Stimulated activated CD4-positive, alpha-beta T cell treated with anti-CD3 and anti-CD28 coated beads, Interleukin-12 subunit alpha, Interleukin-12 subunit beta, amount 100 ng/mL, for 4 hours (primary cell): Measurements from ENCODE around the gene ZNF438.
"Not testable (repeated sequence)": the region's sequence is repeated elsewhere in the genome, so short reads cannot be mapped to it uniquely, and the experiment has no call there.

Experiments
- DNase-seq: peaks from one replicate; pipeline ENCODE4 v3.0.0-alpha.2; 2020

The ZNF438 gene

GRCh38 chr10:31031558-31032257 lies at the start of gene ZNF438:
Gene ZNF438, minus strand, starts transcription at chr10:31031865. Its CDS starts 154,831 bp downstream, at chr10:30877034.
- peak; percentile 92 for DNase-seq

GRCh38 chr10:31076610-31076988 lies 44.9 kb upstream of the ZNF438 start:
- DNase-seq: no peak

- no peak for DNase-seq
Measured at GRCh38 chr10:31075881-31076609, 44.4 kb upstream of the ZNF438 start.

- DNase-seq: no peak
Measured at GRCh38 chr10:31075434-31075833, 43.8 kb upstream of the ZNF438 start.

- no peak for DNase-seq
Measured at GRCh38 chr10:31074722-31075086, 43.0 kb upstream of the ZNF438 start.

- DNase-seq: no peak
Measured at GRCh38 chr10:31073996-31074721, 42.5 kb upstream of the ZNF438 start.

- no peak for DNase-seq
Measured at GRCh38 chr10:31073211-31073610, 41.5 kb upstream of the ZNF438 start.

GRCh38 chr10:31072451-31072850 lies 40.8 kb upstream of the ZNF438 start:
- no peak for DNase-seq

GRCh38 chr10:31071232-31072005 lies 39.8 kb upstream of the ZNF438 start:
- DNase-seq: no peak

GRCh38 chr10:31070691-31071090 lies 39.0 kb upstream of the ZNF438 start:
- DNase-seq: no peak

GRCh38 chr10:31070025-31070424 lies 38.4 kb upstream of the ZNF438 start:
- DNase-seq: no peak

GRCh38 chr10:31069411-31069810 lies 37.7 kb upstream of the ZNF438 start:
- no peak for DNase-seq

- DNase-seq: no peak
Measured at GRCh38 chr10:31064348-31064747, 32.7 kb upstream of the ZNF438 start.

- DNase-seq: no peak
Measured at GRCh38 chr10:31063841-31064240, 32.2 kb upstream of the ZNF438 start.

- no peak for DNase-seq
Measured at GRCh38 chr10:31062856-31063255, 31.2 kb upstream of the ZNF438 start.

GRCh38 chr10:31061941-31062340 lies 30.3 kb upstream of the ZNF438 start:
- no peak for DNase-seq

- DNase-seq: no peak
Measured at GRCh38 chr10:31058795-31059703, 27.4 kb upstream of the ZNF438 start.

- not testable (repeated sequence) for DNase-seq
Measured at GRCh38 chr10:31056678-31057077, 25.0 kb upstream of the ZNF438 start.

- DNase-seq: no peak
Measured at GRCh38 chr10:31055573-31056251, 24.0 kb upstream of the ZNF438 start.

GRCh38 chr10:31051703-31052102 lies 20.0 kb upstream of the ZNF438 start:
- DNase-seq: no peak

- no peak for DNase-seq
Measured at GRCh38 chr10:31042670-31043069, 11.0 kb upstream of the ZNF438 start.
